IMR-90 (cell line): ENCODE measurements around the gene FGF9. TPM values are rescaled to one million over a fixed set of nuclear protein-coding genes. Genes with fewer than 3 reads are reported as not detected.

Experiments used
- ATAC-seq: fragments of 200-7000 bp; cut with Tn5 transposase; 2 replicates; pipeline ENCODE4 v1.9.1; 2020; ENCODE audit warnings: low read depth, mild to moderate bottlenecking, moderate library complexity
- BruUV-seq: library from RNA; stranded (reverse); fragments of 400-500 nt; replicated peaks from 2 replicates; lab custom pipeline; 2021; lab: Mats Ljungman, UMichigan
- CTCF ChIA-PET: fragments of 300-600 bp; formaldehyde crosslinking; extraction: SDS; loops from one replicate; lab custom pipeline; 2021; ENCODE audit warnings: antibody characterized with exemption; lab: Yijun Ruan, JAX
- POLR2A ChIA-PET: fragments of 300-600 bp; sonication (Branson Sonifier 250); formaldehyde crosslinking; loops from one replicate; lab custom pipeline; 2022; ENCODE audit warnings: antibody characterized with exemption; ENCODE audit not compliant: unreplicated experiment; lab: Charles Lee
- DNase-seq: peaks from one replicate; pipeline ENCODE4 v3.0.0; 2013
- H2AFZ ChIP-seq: replicated peaks from 2 replicates; pipeline ENCODE3; 2013; ENCODE audit warnings: low read length, mild to moderate bottlenecking; ENCODE audit not compliant: poor library complexity
- H2AK5ac ChIP-seq: 2 replicates; pipeline ENCODE4 v1.6.1; 2013; ENCODE audit warnings: low read depth, low read length, inconsistent platforms
- H2AK9ac ChIP-seq: replicated peaks from 2 replicates; pipeline ENCODE3; 2013; ENCODE audit warnings: mild to moderate bottlenecking, low read depth, low read length, moderate library complexity; ENCODE audit not compliant: poor library complexity
- H2BK120ac ChIP-seq: 2 replicates; pipeline ENCODE4 v1.6.1; 2013; ENCODE audit warnings: low read depth, low read length, inconsistent platforms
- H2BK15ac ChIP-seq: 3 replicates; pipeline ENCODE4 v1.6.1; 2013; ENCODE audit warnings: low read depth, low read length, inconsistent platforms
- H2BK20ac ChIP-seq: 2 replicates; pipeline ENCODE4 v1.6.1; 2013; ENCODE audit warnings: low read depth, mild to moderate bottlenecking, inconsistent platforms, low read length, moderate library complexity
- H2BK5ac ChIP-seq: 2 replicates; pipeline ENCODE4 v1.6.1; 2013; ENCODE audit warnings: mild to moderate bottlenecking, low read depth, low read length, inconsistent platforms; ENCODE audit not compliant: poor library complexity, severe bottlenecking
- H3K14ac ChIP-seq: replicated peaks from 2 replicates; pipeline ENCODE4 v1.6.1; 2013; ENCODE audit warnings: low read depth, low read length, inconsistent platforms
- H3K18ac ChIP-seq: 2 replicates; pipeline ENCODE4 v1.6.1; 2013; ENCODE audit warnings: low read depth, low read length, control low read depth
- H3K23ac ChIP-seq: 2 replicates; pipeline ENCODE4 v1.6.1; 2013; ENCODE audit warnings: low read depth, low read length, inconsistent platforms
- H3K27ac ChIP-seq: 2 replicates; pipeline ENCODE4 v1.5.1; 2013; ENCODE audit warnings: mild to moderate bottlenecking, control low read depth, low read length; ENCODE audit not compliant: insufficient read depth
- H3K27me3 ChIP-seq: 2 replicates; pipeline ENCODE4 v1.6.1; 2013; ENCODE audit warnings: low read length; ENCODE audit not compliant: control insufficient read depth, insufficient read depth
- H3K36me3 ChIP-seq: 2 replicates; pipeline ENCODE4 v1.6.1; 2013; ENCODE audit warnings: low read length, mixed read lengths; ENCODE audit not compliant: control insufficient read depth, insufficient read depth
- H3K4ac ChIP-seq: 2 replicates; pipeline ENCODE4 v1.6.1; 2013; ENCODE audit warnings: low read depth, low read length, inconsistent platforms
- H3K4me1 ChIP-seq: 2 replicates; pipeline ENCODE4 v1.6.1; 2013; ENCODE audit warnings: low read length, mixed read lengths; ENCODE audit not compliant: control insufficient read depth, insufficient read depth
- H3K4me2 ChIP-seq: 2 replicates; pipeline ENCODE4 v1.6.1; 2013; ENCODE audit warnings: low read depth, mild to moderate bottlenecking, control low read depth, low read length, moderate library complexity
- H3K4me3 ChIP-seq: 2 replicates; pipeline ENCODE4 v1.5.1; 2013; ENCODE audit warnings: low read depth, mild to moderate bottlenecking, control low read depth, low read length, moderate library complexity; ENCODE audit not compliant: insufficient read depth
- H3K56ac ChIP-seq: 2 replicates; pipeline ENCODE4 v1.6.1; 2013; ENCODE audit warnings: low read length, inconsistent platforms; ENCODE audit not compliant: insufficient read depth; ENCODE audit errors: extremely low read depth
- H3K79me1 ChIP-seq, 2 experiments: 2 replicates each; pipeline ENCODE4 v1.6.1; 2013; ENCODE audit warnings: low read length in 2 of 2, inconsistent platforms in 1 of 2, low read depth in 1 of 2
- H3K9ac ChIP-seq: 2 replicates; pipeline ENCODE4 v1.6.1; 2013; ENCODE audit warnings: low read depth, low read length, control low read depth
- H3K9me1 ChIP-seq: 2 replicates; pipeline ENCODE4 v1.6.1; 2013; ENCODE audit warnings: low read length, inconsistent platforms; ENCODE audit not compliant: insufficient read depth
- H3K9me3 ChIP-seq: 2 replicates; pipeline ENCODE4 v1.6.1; 2013; ENCODE audit warnings: low read length; ENCODE audit not compliant: control insufficient read depth, insufficient read depth
- H4K20me1 ChIP-seq: 2 replicates; pipeline ENCODE4 v1.6.1; 2013; ENCODE audit warnings: low read length, inconsistent platforms; ENCODE audit not compliant: insufficient read depth
- H4K5ac ChIP-seq: 2 replicates; pipeline ENCODE4 v1.6.1; 2013; ENCODE audit warnings: mild to moderate bottlenecking, low read depth, low read length, control low read depth
- H4K8ac ChIP-seq, 2 experiments: 2 replicates each; pipeline ENCODE4 v1.6.1; 2013; ENCODE audit warnings: low read depth in 2 of 2, low read length in 2 of 2, control low read depth in 1 of 2, inconsistent platforms in 1 of 2
- H4K91ac ChIP-seq: 2 replicates; pipeline ENCODE4 v1.6.1; 2013; ENCODE audit warnings: low read depth, low read length, inconsistent platforms; ENCODE audit not compliant: insufficient read depth
- BHLHE40 ChIP-seq: fragments of 150-350 bp; IDR thresholded peaks from 2 replicates; pipeline ENCODE4 v1.6.1; 2016; ENCODE audit warnings: mild to moderate bottlenecking, low read depth, low read length
- CEBPB ChIP-seq: IDR thresholded peaks from 2 replicates; pipeline ENCODE4 v1.6.1; 2012; ENCODE audit warnings: low read depth, low read length, improper control_type of control experiment
- CHD1 ChIP-seq: IDR thresholded peaks from 2 replicates; pipeline ENCODE4 v1.6.1; 2012; ENCODE audit warnings: low read depth, low read length, improper control_type of control experiment
- MAFK ChIP-seq: IDR thresholded peaks from 2 replicates; pipeline ENCODE4 v1.6.1; 2012; ENCODE audit warnings: low read depth, low read length, improper control_type of control experiment
- MAZ ChIP-seq: IDR thresholded peaks from 2 replicates; pipeline ENCODE4 v1.6.1; 2012; ENCODE audit warnings: low read depth, mild to moderate bottlenecking, low read length, improper control_type of control experiment, moderate library complexity, borderline replicate concordance
- MXI1 ChIP-seq: IDR thresholded peaks from 2 replicates; pipeline ENCODE4 v1.6.1; 2012; ENCODE audit warnings: low read depth, mild to moderate bottlenecking, low read length, moderate library complexity, borderline replicate concordance
- NFE2L2 ChIP-seq: fragments of 150-350 bp; IDR thresholded peaks from 2 replicates; pipeline ENCODE4 v1.6.1; 2016; ENCODE audit warnings: low read depth, mild to moderate bottlenecking, low read length
- POLR2A ChIP-seq: IDR thresholded peaks from 2 replicates; pipeline ENCODE4 v1.6.1; 2012; ENCODE audit warnings: mild to moderate bottlenecking, low read depth, low read length
- RAD21 ChIP-seq: IDR thresholded peaks from 2 replicates; pipeline ENCODE4 v1.6.1; 2012; ENCODE audit warnings: low read length, improper control_type of control experiment
- RCOR1 ChIP-seq: IDR thresholded peaks from 2 replicates; pipeline ENCODE4 v1.6.1; 2012; ENCODE audit warnings: mild to moderate bottlenecking, low read length, improper control_type of control experiment; ENCODE audit not compliant: insufficient replicate concordance
- RFX5 ChIP-seq: IDR thresholded peaks from 2 replicates; pipeline ENCODE4 v1.8.0; 2012; ENCODE audit warnings: low read depth, mild to moderate bottlenecking, low read length, moderate library complexity
- WGBS, 2 experiments: methylation state at CpG; one replicate each; pipeline versions ENCODE4 v1.1.5 to v1.1.7; 2013; ENCODE audit warnings: missing lambda C conversion rate in 2 of 2; ENCODE audit not compliant: insufficient read length in 1 of 2; ENCODE audit errors: extremely low coverage in 2 of 2; 5-methylcytosine and 5-hydroxymethylcytosine counted together
- dilution Hi-C: fragments of 300-500 bp; cut with HindIII; formaldehyde crosslinking; loops from one replicate; pipeline ENCODE4 v1.14.3; 2018; ENCODE audit warnings: low sequenced_read_pairs; ENCODE audit not compliant: unreplicated experiment
- in situ Hi-C: fragments of 300-500 bp; cut with MboI; formaldehyde crosslinking; loops from 3 replicates; pipeline ENCODE4 v1.14.3; 2019; ENCODE audit warnings: low sequenced_read_pairs, inconsistent platforms, mixed read lengths
- intact Hi-C: fragments of 100-400 bp; cut with micrococcal nuclease; formaldehyde crosslinking; loops from 2 replicates; pipeline ENCODE4 v1.10.0; 2022
- polyA plus RNA-seq, 3 experiments: library from polyadenylated mRNA; depleted of rRNA; stranded (reverse); fragments of >200 nt; gene quantifications; 2 replicates each; pipeline ENCODE4 v1.2.3, GENCODE V29; 2012; ENCODE audit warnings: low replicate concordance in 1 of 3
- total RNA-seq: library from RNA; depleted of rRNA; stranded (reverse); fragments of >200 nt; gene quantifications from 2 replicates; pipeline ENCODE4 v1.2.3, GENCODE V29; 2012
- TF ChIP-seq, protein P1 (sequence below): fragments of 150-350 bp; IDR thresholded peaks from 2 replicates; pipeline ENCODE4 v1.6.1; 2016; ENCODE audit warnings: low read depth, mild to moderate bottlenecking, low read length, moderate library complexity, borderline replicate concordance
- TF ChIP-seq, protein P2 (sequence below): fragments of 150-350 bp; IDR thresholded peaks from 2 replicates; pipeline ENCODE4 v1.6.1; 2017; ENCODE audit warnings: mild to moderate bottlenecking, antibody characterized with exemption, low read length, low read depth
- TF ChIP-seq, protein P3 (sequence below): conservative IDR thresholded peaks from 2 replicates; pipeline ENCODE4 v1.5.1; 2012; ENCODE audit warnings: mild to moderate bottlenecking, low read depth, low read length, improper control_type of control experiment

The FGF9 gene
- total and polyA plus RNA-seq, 2 of the 4 experiments (the other 2 are of a cell fraction), result under 0.01 to 0.05 TPM

DNA sequence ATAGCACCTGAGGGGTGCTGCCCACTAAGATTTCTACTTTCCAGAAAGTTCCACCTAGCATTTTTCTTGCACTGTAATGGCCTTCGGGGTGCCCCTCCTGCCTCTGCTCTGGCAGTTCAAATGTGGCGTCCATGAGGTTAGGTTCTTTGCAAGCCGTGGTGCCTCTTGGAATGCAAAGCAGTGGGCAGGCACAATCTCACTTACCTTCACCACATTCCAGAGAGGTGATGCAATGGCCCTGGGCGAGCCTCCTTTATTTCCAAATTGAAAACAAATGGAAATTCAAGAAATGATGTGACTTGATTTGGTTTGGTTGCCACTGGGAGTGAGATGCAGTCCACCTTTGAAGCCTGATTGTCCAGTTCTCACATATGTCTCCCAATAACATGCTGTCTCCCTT is 46.9 kb downstream of the FGF9 start:
- Histone ChIP-seq H2BK20ac (no peak overlapping the region), H3K36me3 (no peaks in the 10 kb centered on the region), H3K23ac (no peak overlapping the region), H3K4me2 (no peak overlapping the region), H3K4me1 (no peaks in the 10 kb centered on the region), H2BK15ac (no peak overlapping the region), H2AK5ac (no peak overlapping the region), H3K27ac (no peak overlapping the region), H3K9ac (no peak overlapping the region), H3K79me1 (no peaks in the 10 kb centered on the region), H2BK120ac (no peak overlapping the region), H3K27me3 (peaks cover 22% of the 10 kb centered on the region), H3K4ac (no peak overlapping the region), H3K18ac (no peak overlapping the region), H4K5ac (no peak overlapping the region), H3K4me3 (no peak overlapping the region), H2AFZ (no peak overlapping the region), H2BK5ac (no peak overlapping the region), H4K8ac (no peak overlapping the region), H2AK9ac (no peak overlapping the region), H3K9me3 (no peaks in the 10 kb centered on the region), H4K20me1 (no peaks in the 10 kb centered on the region), H4K91ac (no peak overlapping the region), H3K56ac (no peak overlapping the region), H3K14ac (no peak overlapping the region), H3K9me1 (no peaks in the 10 kb centered on the region)
- TF ChIP-seq, protein P1, sequence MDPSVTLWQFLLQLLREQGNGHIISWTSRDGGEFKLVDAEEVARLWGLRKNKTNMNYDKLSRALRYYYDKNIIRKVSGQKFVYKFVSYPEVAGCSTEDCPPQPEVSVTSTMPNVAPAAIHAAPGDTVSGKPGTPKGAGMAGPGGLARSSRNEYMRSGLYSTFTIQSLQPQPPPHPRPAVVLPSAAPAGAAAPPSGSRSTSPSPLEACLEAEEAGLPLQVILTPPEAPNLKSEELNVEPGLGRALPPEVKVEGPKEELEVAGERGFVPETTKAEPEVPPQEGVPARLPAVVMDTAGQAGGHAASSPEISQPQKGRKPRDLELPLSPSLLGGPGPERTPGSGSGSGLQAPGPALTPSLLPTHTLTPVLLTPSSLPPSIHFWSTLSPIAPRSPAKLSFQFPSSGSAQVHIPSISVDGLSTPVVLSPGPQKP, result no peak
- TF ChIP-seq POLR2A (no peak), MXI1 (no peak), NFE2L2 (no peak), MAZ (no peak), BHLHE40 (no peak), RAD21 (no peak), RCOR1 (no peak), MAFK (no peak), CHD1 (no peak), CEBPB (no peak), RFX5 (no peak)
- TF ChIP-seq, protein P2, sequence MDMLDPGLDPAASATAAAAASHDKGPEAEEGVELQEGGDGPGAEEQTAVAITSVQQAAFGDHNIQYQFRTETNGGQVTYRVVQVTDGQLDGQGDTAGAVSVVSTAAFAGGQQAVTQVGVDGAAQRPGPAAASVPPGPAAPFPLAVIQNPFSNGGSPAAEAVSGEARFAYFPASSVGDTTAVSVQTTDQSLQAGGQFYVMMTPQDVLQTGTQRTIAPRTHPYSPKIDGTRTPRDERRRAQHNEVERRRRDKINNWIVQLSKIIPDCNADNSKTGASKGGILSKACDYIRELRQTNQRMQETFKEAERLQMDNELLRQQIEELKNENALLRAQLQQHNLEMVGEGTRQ, result no peak
- TF ChIP-seq, protein P3, sequence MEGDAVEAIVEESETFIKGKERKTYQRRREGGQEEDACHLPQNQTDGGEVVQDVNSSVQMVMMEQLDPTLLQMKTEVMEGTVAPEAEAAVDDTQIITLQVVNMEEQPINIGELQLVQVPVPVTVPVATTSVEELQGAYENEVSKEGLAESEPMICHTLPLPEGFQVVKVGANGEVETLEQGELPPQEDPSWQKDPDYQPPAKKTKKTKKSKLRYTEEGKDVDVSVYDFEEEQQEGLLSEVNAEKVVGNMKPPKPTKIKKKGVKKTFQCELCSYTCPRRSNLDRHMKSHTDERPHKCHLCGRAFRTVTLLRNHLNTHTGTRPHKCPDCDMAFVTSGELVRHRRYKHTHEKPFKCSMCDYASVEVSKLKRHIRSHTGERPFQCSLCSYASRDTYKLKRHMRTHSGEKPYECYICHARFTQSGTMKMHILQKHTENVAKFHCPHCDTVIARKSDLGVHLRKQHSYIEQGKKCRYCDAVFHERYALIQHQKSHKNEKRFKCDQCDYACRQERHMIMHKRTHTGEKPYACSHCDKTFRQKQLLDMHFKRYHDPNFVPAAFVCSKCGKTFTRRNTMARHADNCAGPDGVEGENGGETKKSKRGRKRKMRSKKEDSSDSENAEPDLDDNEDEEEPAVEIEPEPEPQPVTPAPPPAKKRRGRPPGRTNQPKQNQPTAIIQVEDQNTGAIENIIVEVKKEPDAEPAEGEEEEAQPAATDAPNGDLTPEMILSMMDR, result no peak
- ChIA-PET CTCF (no interaction called here), POLR2A (no interaction called here)
- dilution Hi-C loops, result no loop called here
- in situ Hi-C loops, result no loop called here
- no CpG with 5 or more reads among the region's 4 CpGs for WGBS, 2 experiments
- intact Hi-C loops, result no loop called here
- no peak for DNase-seq
- no peak for ATAC-seq
- no TSS peak for BruUV-seq
